Activated naive CD8-positive, alpha-beta T cell treated with anti-CD3 and anti-CD28 coated beads, Interleukin-2, amount 10 ng/mL, durations not matched to agents 7 days and 5 days (primary cell): ENCODE data around the gene LHFPL2. TPM values are rescaled to one million over a fixed set of nuclear protein-coding genes. Genes with fewer than 3 reads are reported as not detected.

Experiments
- ATAC-seq: fragments of 150-1000 bp; cut with Tn5 transposase; one replicate; pipeline ENCODE4 v1.10.0; 2021; ENCODE audit warnings: low read depth, moderate library complexity
- POLR2A ChIA-PET: fragments of 350-600 bp; sonication (Branson Sonifier 250); formaldehyde crosslinking; loops from one replicate; lab custom pipeline; 2021; ENCODE audit warnings: antibody characterized with exemption; lab: Charles Lee
- DNase-seq: peaks from one replicate; pipeline ENCODE4 v3.0.0; 2021
- H3K27ac Mint-ChIP-seq: one replicate; pipeline ENCODE4 v1.8.0; 2022; ENCODE audit warnings: mild to moderate bottlenecking, mixed read lengths
- H3K27me3 Mint-ChIP-seq: one replicate; pipeline ENCODE4 v1.8.0; 2022; ENCODE audit warnings: mild to moderate bottlenecking, moderate library complexity, mixed read lengths
- H3K36me3 Mint-ChIP-seq: one replicate; pipeline ENCODE4 v1.8.0; 2021; ENCODE audit warnings: mild to moderate bottlenecking, mixed read lengths
- H3K4me1 Mint-ChIP-seq: one replicate; pipeline ENCODE4 v1.8.0; 2021; ENCODE audit warnings: mixed read lengths
- H3K4me3 Mint-ChIP-seq: one replicate; pipeline ENCODE4 v1.8.0; 2022; ENCODE audit warnings: mild to moderate bottlenecking, moderate library complexity, mixed read lengths
- H3K9me3 Mint-ChIP-seq: one replicate; pipeline ENCODE4 v1.8.0; 2021; ENCODE audit warnings: mixed read lengths
- total RNA-seq, 2 experiments: library from RNA; stranded (reverse); gene quantifications; one replicate each; pipeline ENCODE4 v1.2.3, GENCODE V29; 2021

The LHFPL2 gene
- total RNA-seq, 2 experiments from 2014 or later = 2.4 to 2.8 TPM

GRCh38 chr5:78600687-78601414 lies 47.7 kb downstream of the LHFPL2 start:
- no peak for DNase-seq
- Mint-ChIP-seq H3K4me3 (no peak overlapping the region), H3K4me1 (no peaks in the 10 kb centered on the region), H3K27me3 (peaks cover 14% of the 10 kb centered on the region), H3K9me3 (no peaks in the 10 kb centered on the region), H3K27ac (no peak overlapping the region), H3K36me3 (no peaks in the 10 kb centered on the region)
- no peak for ATAC-seq
- POLR2A ChIA-PET = no interaction called here

DNA sequence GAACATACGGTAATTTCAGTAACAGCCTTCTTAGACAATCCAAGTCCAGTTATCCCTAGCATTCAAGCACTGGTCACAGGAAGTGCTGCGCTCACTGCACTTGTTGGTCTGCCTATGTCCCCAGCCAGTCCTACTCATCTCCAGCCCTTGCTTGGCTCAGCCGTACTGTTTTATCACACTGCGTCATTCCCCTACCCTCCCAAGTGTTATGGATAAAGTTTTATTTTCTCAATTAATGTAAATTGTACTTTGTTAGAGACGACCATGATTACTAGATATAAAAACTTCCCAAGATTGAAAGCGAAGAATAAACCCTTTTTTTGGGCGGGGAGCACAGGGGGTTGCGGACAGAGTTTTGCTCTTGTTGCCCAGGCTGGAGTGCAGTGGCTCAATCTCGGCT lies 49.6 kb downstream of the LHFPL2 start:
- H3K27ac Mint-ChIP-seq = no peak overlapping the region
- DNase-seq = no peak
- H3K4me3 Mint-ChIP-seq = no peak overlapping the region
- POLR2A ChIA-PET = no interaction called here
- no peaks in the 10 kb centered on the region for H3K4me1 Mint-ChIP-seq
- ATAC-seq = no peak
- H3K9me3 Mint-ChIP-seq = no peaks in the 10 kb centered on the region
- peaks cover 13% of the 10 kb centered on the region for H3K27me3 Mint-ChIP-seq
- no peaks in the 10 kb centered on the region for H3K36me3 Mint-ChIP-seq

DNA sequence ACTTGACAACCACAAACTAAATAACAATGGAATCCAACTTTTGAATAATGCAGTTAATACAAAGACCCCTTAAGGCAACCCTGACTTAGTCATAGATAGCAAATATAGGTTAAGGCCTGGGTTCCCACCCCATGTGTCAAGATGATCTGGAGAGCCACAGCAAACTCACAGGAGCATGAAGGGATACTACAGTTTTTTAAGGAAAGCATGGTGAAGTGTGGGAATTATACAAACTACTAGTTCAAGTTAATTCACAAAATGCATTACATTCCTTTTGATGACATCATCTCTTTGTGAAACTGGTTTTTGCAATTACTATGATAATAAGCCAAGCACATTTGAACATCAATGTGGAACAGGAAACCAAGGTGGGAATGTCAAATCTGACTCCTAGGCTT lies 50.6 kb downstream of the LHFPL2 start:
- Mint-ChIP-seq H3K27ac (no peak overlapping the region), H3K27me3 (peaks cover 19% of the 10 kb centered on the region), H3K36me3 (no peaks in the 10 kb centered on the region), H3K4me1 (no peaks in the 10 kb centered on the region), H3K4me3 (no peak overlapping the region), H3K9me3 (no peaks in the 10 kb centered on the region)
- no peak for DNase-seq
- no peak for ATAC-seq
- POLR2A ChIA-PET = no interaction called here

DNA sequence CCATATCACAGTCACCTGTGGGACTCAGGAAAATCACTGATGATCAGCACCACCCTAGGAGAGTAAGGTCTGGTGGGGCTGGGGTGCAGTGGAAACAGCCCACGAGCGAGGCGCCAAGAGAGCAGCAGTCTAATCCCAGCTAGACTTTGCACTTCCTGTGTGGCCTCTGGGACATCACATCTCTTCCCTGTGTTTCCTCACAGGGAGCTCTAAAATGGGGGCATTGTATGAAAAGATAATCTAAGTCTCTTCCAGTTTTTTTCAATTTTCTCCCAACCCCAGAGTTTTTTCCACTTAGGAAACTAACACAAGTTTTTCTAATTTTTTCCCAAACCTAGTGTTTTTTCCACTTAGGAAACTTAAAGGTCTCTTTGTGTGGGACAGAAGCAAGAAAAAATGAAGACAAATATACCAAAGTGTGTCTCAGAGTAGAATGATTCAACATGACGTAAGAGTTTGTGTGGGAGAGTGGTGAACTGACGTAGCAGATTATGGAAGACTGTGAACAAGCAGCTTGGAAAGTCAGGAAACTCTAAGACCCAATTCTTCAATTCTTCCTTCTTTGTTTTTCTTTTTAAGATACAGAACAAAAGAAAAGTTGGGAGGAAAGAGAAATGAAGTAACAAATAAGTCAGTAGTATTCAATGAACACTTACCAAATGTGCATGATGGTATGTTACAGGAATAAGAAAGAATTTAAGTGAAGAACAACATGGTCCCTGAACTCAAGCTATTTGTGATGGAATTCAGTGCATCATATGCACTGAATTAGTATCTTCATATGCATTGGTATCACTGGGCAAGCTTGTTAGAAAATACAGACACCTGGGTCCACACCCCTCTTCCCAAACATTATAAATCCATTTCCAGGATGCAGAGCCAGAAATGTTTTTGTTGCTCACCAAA lies 51.3 kb downstream of the LHFPL2 start:
- Mint-ChIP-seq H3K27me3 (peaks cover 19% of the 10 kb centered on the region), H3K4me3 (no peak overlapping the region), H3K9me3 (no peaks in the 10 kb centered on the region), H3K27ac (no peak overlapping the region), H3K4me1 (no peaks in the 10 kb centered on the region), H3K36me3 (no peaks in the 10 kb centered on the region)
- POLR2A ChIA-PET = no interaction called here
- ATAC-seq (no peak), DNase-seq (no peak)

GRCh38 chr5:78595458-78595921 lies 53.1 kb downstream of the LHFPL2 start:
- ATAC-seq (no peak), DNase-seq (no peak)
- no peaks in the 10 kb centered on the region for H3K9me3 Mint-ChIP-seq
- no peaks in the 10 kb centered on the region for H3K36me3 Mint-ChIP-seq
- H3K27me3 Mint-ChIP-seq = peaks cover 22% of the 10 kb centered on the region
- POLR2A ChIA-PET = no interaction called here
- H3K4me3 Mint-ChIP-seq = no peak overlapping the region
- no peaks in the 10 kb centered on the region for H3K4me1 Mint-ChIP-seq
- H3K27ac Mint-ChIP-seq = no peak overlapping the region

DNA sequence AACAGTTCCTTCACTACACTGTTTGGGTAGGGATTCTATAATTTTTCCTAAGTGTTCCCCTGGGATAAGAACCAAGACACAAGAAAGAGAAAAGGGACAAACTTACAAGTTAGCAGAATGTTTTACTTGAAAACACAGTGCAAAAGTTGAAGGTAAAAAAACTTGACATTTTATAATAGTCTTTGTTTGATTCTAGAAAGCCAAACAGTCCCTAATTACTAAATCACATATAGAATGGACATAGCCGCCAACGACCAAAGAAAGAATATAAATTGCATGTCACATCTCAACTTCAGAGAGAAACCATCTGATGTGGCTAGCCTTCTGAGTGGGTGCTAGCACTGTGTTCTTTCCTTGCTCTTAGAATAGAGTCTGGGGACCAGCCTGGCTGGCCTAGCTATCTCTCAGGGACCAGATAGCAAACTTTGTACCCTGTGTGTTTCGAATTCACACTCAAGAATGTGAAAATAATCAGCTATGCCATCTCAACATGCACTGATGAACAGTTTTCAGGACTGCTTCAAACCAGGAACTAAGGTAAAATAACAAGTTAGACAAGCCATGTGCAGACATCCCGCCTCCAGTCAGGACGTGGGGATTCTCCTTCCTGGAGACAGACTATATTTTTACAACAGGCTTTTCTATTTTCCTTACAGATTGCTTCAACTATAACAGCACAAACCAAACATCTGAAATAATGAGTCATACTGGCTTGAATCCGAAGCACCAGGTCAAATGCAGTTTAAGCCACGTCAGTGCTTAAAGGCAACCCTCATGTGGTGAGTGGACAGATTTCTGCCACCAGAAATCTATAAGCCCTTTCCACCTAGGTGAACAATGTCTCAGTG lies 53.7 kb downstream of the LHFPL2 start:
- Mint-ChIP-seq H3K4me1 (no peaks in the 10 kb centered on the region), H3K27me3 (peaks cover 22% of the 10 kb centered on the region), H3K36me3 (no peaks in the 10 kb centered on the region), H3K4me3 (no peak overlapping the region), H3K27ac (no peak overlapping the region), H3K9me3 (no peaks in the 10 kb centered on the region)
- DNase-seq (no peak), ATAC-seq (no peak)
- POLR2A ChIA-PET = no interaction called here

DNA sequence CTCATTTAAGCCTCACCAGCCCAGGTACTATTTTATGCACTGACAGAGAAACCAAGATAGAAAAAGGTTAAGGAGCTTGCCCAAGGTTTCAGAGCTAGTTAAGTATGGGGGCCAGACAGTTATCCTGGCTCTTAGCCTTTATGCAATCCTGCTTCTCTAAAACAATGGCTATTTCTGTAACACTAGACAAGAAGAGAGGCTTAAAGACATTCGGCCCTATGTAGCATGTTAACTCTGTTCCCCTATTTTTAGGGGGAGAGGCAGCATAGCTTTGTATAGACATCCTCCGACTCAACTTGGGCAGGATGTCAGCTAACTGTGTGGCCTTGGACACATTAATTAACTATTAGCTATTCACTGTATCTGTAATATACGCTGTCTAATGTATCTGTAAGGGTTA lies 54.6 kb downstream of the LHFPL2 start:
- POLR2A ChIA-PET = no interaction called here
- H3K27me3 Mint-ChIP-seq = peaks cover 18% of the 10 kb centered on the region
- no peaks in the 10 kb centered on the region for H3K36me3 Mint-ChIP-seq
- no peak overlapping the region for H3K27ac Mint-ChIP-seq
- no peak for ATAC-seq
- H3K4me3 Mint-ChIP-seq = no peak overlapping the region
- H3K9me3 Mint-ChIP-seq = no peaks in the 10 kb centered on the region
- no peaks in the 10 kb centered on the region for H3K4me1 Mint-ChIP-seq
- no peak for DNase-seq

- ATAC-seq (no peak), DNase-seq (no peak)
- no peaks in the 10 kb centered on the region for H3K9me3 Mint-ChIP-seq
- peaks cover 18% of the 10 kb centered on the region for H3K27me3 Mint-ChIP-seq
- POLR2A ChIA-PET = no interaction called here
- no peak overlapping the region for H3K4me3 Mint-ChIP-seq
- no peaks in the 10 kb centered on the region for H3K36me3 Mint-ChIP-seq
- no peak overlapping the region for H3K27ac Mint-ChIP-seq
- no peaks in the 10 kb centered on the region for H3K4me1 Mint-ChIP-seq
These were observed 55.1 kb downstream of the LHFPL2 start for GRCh38 chr5:78593465-78593864.

GRCh38 chr5:78592735-78593386 lies 55.7 kb downstream of the LHFPL2 start:
- Mint-ChIP-seq H3K9me3 (no peaks in the 10 kb centered on the region), H3K4me3 (no peak overlapping the region), H3K4me1 (no peaks in the 10 kb centered on the region), H3K27me3 (peaks cover 18% of the 10 kb centered on the region), H3K36me3 (no peaks in the 10 kb centered on the region), H3K27ac (no peak overlapping the region)
- DNase-seq (no peak), ATAC-seq (no peak)
- POLR2A ChIA-PET = no interaction called here

GRCh38 chr5:78591972-78592700 lies 56.4 kb downstream of the LHFPL2 start:
- no peak for ATAC-seq
- no peak overlapping the region for H3K27ac Mint-ChIP-seq
- no peak overlapping the region for H3K4me3 Mint-ChIP-seq
- no peaks in the 10 kb centered on the region for H3K36me3 Mint-ChIP-seq
- no peaks in the 10 kb centered on the region for H3K4me1 Mint-ChIP-seq
- POLR2A ChIA-PET = no interaction called here
- H3K9me3 Mint-ChIP-seq = no peaks in the 10 kb centered on the region
- H3K27me3 Mint-ChIP-seq = peaks cover 18% of the 10 kb centered on the region
- no peak for DNase-seq

- POLR2A ChIA-PET = no interaction called here
- H3K36me3 Mint-ChIP-seq = no peaks in the 10 kb centered on the region
- no peak for DNase-seq
These were observed 57.4 kb downstream of the LHFPL2 start for GRCh38 chr5:78591138-78591612.

GRCh38 chr5:78589923-78590322 lies 58.6 kb downstream of the LHFPL2 start:
- Mint-ChIP-seq H3K27me3 (peaks cover 11% of the 10 kb centered on the region), H3K27ac (no peak overlapping the region), H3K36me3 (no peaks in the 10 kb centered on the region), H3K4me1 (peaks cover 5% of the 10 kb centered on the region), H3K4me3 (no peak overlapping the region), H3K9me3 (peaks cover 2% of the 10 kb centered on the region)
- ATAC-seq (no peak), DNase-seq (no peak)
- POLR2A ChIA-PET = no interaction called here

More at GRCh38 chr5:78591138-78591612, 57.4 kb downstream of the LHFPL2 start:
- peaks cover 3% of the 10 kb centered on the region for H3K4me1 Mint-ChIP-seq
- ATAC-seq = no peak
- H3K4me3 Mint-ChIP-seq = no peak overlapping the region
- H3K27ac Mint-ChIP-seq = no peak overlapping the region
- H3K27me3 Mint-ChIP-seq = peaks cover 11% of the 10 kb centered on the region
- H3K9me3 Mint-ChIP-seq = no peaks in the 10 kb centered on the region
